Ascending aorta (tissue), 2 donors: ENCODE data around the gene YTHDC1. TPM values are rescaled to one million over a fixed set of nuclear protein-coding genes. Genes with fewer than 3 reads are reported as not detected.
A peak's percentile ranks its signal among the peaks of the same experiment; 100 is the strongest.
"Not testable (repeated sequence)": the region's sequence is repeated elsewhere in the genome, so short reads cannot be mapped to it uniquely, and the experiment has no call there.

ENCODE experiments used
- DNase-seq, 2 donors: peaks; one replicate each; pipeline ENCODE4 v3.0.0-alpha.2; 2019; ENCODE audit warnings: low spot score in 2 of 2
- H3K27ac ChIP-seq, 2 donors: fragments of 200-600 bp; sonication (generic); one replicate each; pipeline ENCODE4 v1.5.1; 2016 to 2017; ENCODE audit warnings: mild to moderate bottlenecking in 1 of 2
- H3K27me3 ChIP-seq: fragments of 200-600 bp; sonication (generic); one replicate; pipeline ENCODE4 v1.5.1; 2017
- H3K36me3 ChIP-seq, 2 donors: fragments of 200-600 bp; sonication (generic); one replicate each; pipeline ENCODE4 v1.5.1; 2016
- H3K4me1 ChIP-seq, 2 donors: fragments of 200-600 bp; sonication (generic); one replicate each; pipeline ENCODE4 v1.5.1; 2016 to 2017; ENCODE audit warnings: mild to moderate bottlenecking in 1 of 2
- H3K4me3 ChIP-seq, 2 donors: fragments of 200-600 bp; sonication (generic); one replicate each; pipeline ENCODE4 v1.5.1; 2016 to 2017; ENCODE audit warnings: mild to moderate bottlenecking in 1 of 2
- H3K9me3 ChIP-seq, 2 donors: fragments of 200-600 bp; sonication (generic); one replicate each; pipeline ENCODE4 v1.5.1; 2016
- intact Hi-C: fragments of 100-400 bp; cut with DNase I; formaldehyde crosslinking; loops from one replicate; pipeline ENCODE4 v1.15.1; 2023
- total RNA-seq: library from RNA; depleted of rRNA; stranded (reverse); fragments of >200 nt; gene quantifications from one replicate; pipeline ENCODE4 v1.1.0, GENCODE V29; 2016
- TF ChIP-seq, protein P1 (sequence below), 3 experiments: fragments of 200-600 bp in 2 of 3; fragments of 450-650 bp in 1 of 3; sonication (generic) in 2 of 3; IDR thresholded peaks; one replicate each; pipeline ENCODE4 v1.5.1; 2016 to 2019; ENCODE audit warnings: antibody characterized with exemption in 3 of 3, mild to moderate bottlenecking in 1 of 3, moderate library complexity in 1 of 3

YTHDC1 gene
- 17.6 TPM for total RNA-seq

DNA sequence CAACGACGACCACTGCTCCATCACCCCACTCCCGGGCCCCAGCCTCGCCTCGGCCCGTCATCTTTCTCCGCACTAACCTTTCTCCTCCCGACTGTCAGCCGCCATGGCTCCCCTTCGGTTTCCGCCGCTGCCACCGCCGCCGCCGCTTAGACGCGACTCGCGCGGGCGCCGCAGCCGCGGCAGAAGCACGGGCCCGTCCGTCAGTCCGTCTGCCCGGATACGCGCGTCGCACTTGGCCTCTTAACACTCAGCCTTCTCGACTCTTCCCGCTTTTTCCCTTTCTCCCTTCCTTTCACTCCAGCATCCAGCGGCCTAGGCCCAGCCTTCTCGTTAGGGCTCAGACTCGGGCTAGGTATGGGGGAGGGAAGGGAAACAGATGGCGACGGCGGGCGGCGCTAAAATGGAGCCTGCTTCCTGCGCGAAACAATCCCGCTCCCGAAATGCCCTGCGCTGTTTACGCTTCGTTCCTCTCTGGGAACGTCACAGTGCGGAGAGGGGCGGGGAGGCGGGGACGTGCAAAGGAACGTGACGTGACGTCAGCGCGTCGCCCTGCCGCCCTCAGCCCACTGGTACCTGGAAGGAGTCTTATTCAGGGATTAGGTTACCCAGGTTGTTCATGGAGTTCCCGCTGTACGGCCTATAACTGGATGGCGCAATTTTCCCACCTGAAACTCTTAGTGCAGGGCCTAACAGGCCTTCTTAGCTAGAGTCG, at the start of gene YTHDC1:
TSS of gene YTHDC1 (minus strand) at position 442 of the 712 bp plus-strand sequence. CDS start at position 105, 337 bp downstream.
- Histone ChIP-seq H3K4me1 (peaks cover 0 to 18% of the 10 kb centered on the region in 2 donors), H3K36me3 (no peaks in the 10 kb centered on the region), H3K27me3 (no peaks in the 10 kb centered on the region), H3K4me3 (peak within 1 kb of the TSS; percentile 88 to 89), H3K27ac (peak within 1 kb of the TSS; percentile 97 to 98), H3K9me3 (no peaks in the 10 kb centered on the region)
- intact Hi-C loops: loop anchor here (1.0 to 10.0 kb wide), 2 partner anchors 23 to 805 kb away; partner anchors contain the start of gene CENPC
- DNase-seq: peak; percentile 88 to 98
- TF ChIP-seq, protein P1, sequence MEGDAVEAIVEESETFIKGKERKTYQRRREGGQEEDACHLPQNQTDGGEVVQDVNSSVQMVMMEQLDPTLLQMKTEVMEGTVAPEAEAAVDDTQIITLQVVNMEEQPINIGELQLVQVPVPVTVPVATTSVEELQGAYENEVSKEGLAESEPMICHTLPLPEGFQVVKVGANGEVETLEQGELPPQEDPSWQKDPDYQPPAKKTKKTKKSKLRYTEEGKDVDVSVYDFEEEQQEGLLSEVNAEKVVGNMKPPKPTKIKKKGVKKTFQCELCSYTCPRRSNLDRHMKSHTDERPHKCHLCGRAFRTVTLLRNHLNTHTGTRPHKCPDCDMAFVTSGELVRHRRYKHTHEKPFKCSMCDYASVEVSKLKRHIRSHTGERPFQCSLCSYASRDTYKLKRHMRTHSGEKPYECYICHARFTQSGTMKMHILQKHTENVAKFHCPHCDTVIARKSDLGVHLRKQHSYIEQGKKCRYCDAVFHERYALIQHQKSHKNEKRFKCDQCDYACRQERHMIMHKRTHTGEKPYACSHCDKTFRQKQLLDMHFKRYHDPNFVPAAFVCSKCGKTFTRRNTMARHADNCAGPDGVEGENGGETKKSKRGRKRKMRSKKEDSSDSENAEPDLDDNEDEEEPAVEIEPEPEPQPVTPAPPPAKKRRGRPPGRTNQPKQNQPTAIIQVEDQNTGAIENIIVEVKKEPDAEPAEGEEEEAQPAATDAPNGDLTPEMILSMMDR (IDR thresholded peaks at IDR 0.05): no peak

DNA sequence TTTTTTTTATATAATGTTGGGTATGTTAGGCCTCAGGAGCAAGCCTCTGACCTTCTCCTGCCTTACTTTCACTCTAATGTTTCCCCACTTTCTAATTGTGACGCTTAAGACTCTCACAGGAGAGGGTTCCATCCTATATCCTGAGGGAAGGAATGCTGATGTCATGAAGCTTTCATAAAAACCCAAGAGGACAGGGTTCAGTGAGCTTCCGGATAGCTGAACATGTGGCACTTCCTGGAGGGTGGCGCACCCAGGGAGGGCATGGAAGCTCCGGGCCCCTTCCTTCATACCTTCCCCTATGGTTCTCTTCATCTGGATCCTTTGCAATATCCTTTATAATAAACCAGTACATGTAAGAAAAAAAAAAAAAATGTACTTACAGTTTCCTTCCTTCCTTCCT, 49.4 kb upstream of the YTHDC1 start:
- Histone ChIP-seq H3K4me3 (no peak overlapping the region), H3K4me1 (no peaks in the 10 kb centered on the region), H3K27ac (no peak overlapping the region), H3K36me3 (no peaks in the 10 kb centered on the region), H3K27me3 (no peaks in the 10 kb centered on the region), H3K9me3 (no peaks in the 10 kb centered on the region)
- TF ChIP-seq, protein P1 (IDR thresholded peaks at IDR 0.05): no peak
- no peak for DNase-seq
- intact Hi-C loops: no loop called here

DNA sequence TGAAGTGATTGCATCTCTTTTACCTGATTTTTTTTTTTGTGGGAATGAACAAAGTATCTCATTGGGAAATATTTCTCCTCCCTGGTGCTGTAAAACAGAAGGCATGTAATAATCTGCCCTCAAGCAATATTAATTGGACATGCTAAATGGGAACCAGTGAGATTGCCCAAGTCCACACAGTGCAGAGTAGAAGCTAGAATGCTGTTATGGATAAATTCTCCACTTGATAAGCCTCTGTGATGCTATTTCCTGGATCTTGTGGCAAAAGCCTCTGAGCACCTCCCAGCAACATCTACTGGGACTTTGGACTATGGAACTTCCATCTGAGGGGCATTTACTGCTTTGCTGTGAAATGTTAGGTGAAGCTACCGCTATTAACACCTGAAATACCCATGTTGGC, 46.9 kb upstream of the YTHDC1 start:
- H3K27ac ChIP-seq: no peak overlapping the region
- H3K4me1 ChIP-seq: no peaks in the 10 kb centered on the region
- no peaks in the 10 kb centered on the region for H3K27me3 ChIP-seq
- no peak overlapping the region for H3K4me3 ChIP-seq
- no peaks in the 10 kb centered on the region for H3K9me3 ChIP-seq
- intact Hi-C loops: no loop called here
- DNase-seq: no peak
- TF ChIP-seq, protein P1 (IDR thresholded peaks at IDR 0.05): no peak
- H3K36me3 ChIP-seq: no peaks in the 10 kb centered on the region

DNA sequence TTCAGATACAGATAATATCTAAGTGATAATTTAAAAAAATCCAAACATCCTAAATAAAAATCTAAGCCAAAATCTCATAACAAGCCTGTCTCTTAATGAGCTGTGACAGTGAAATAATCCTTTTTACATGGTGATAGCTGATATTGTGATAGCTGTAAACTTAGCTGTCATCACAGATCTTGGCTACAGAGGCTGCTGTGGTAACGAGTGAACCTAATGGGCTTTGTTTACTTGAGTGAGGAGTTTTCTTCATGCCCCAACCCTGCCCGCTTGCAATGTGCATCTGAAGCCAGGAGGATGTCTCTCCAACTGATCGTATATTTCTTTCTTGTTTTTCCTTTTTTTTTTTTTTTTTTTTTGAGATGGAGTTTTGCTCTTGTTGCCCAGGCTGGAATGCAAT, 41.5 kb upstream of the YTHDC1 start:
- H3K27me3 ChIP-seq: no peaks in the 10 kb centered on the region
- TF ChIP-seq, protein P1 (IDR thresholded peaks at IDR 0.05): no peak
- intact Hi-C loops: no loop called here
- no peak overlapping the region for H3K27ac ChIP-seq
- no peaks in the 10 kb centered on the region for H3K9me3 ChIP-seq
- H3K36me3 ChIP-seq: no peaks in the 10 kb centered on the region
- no peaks in the 10 kb centered on the region for H3K4me1 ChIP-seq
- no peak for DNase-seq
- no peak overlapping the region for H3K4me3 ChIP-seq

DNA sequence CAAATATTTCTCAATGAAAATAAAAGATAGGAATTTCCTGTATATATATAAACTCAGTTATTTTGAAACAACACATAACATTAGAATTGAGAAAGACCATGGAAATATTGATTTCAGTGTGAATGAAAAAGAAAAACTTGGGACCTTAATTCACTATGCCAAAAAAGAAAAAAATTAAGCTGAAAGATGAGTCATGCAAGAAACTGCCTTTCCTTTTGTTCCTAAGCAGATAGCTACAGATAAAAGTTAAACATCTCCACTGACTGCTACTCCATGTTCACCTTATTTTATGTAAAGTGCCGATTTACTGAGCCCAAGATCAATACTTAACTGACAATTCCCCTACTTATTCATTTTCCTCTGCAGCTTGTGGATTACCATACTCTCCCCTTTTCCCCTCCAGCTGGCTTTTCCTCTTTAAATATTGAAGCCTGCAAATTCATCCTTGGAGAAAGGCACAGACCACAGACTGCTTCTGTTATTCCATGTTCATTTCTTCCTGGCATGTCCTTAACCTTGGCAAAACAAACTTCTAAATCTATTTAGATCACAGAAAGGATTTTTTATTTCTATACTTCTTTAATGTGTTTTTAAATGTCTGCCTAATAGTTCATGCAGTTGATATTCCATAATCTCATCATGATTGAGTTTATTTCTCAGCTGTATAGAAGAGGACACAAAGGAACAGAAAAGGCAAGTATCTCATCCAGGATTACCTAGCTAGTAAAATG, 40.5 kb upstream of the YTHDC1 start:
- Histone ChIP-seq H3K36me3 (no peaks in the 10 kb centered on the region), H3K9me3 (no peaks in the 10 kb centered on the region), H3K4me3 (no peak overlapping the region), H3K27me3 (no peaks in the 10 kb centered on the region), H3K4me1 (no peaks in the 10 kb centered on the region), H3K27ac (no peak overlapping the region)
- intact Hi-C loops: no loop called here
- TF ChIP-seq, protein P1 (IDR thresholded peaks at IDR 0.05): no peak
- DNase-seq: no peak

DNA sequence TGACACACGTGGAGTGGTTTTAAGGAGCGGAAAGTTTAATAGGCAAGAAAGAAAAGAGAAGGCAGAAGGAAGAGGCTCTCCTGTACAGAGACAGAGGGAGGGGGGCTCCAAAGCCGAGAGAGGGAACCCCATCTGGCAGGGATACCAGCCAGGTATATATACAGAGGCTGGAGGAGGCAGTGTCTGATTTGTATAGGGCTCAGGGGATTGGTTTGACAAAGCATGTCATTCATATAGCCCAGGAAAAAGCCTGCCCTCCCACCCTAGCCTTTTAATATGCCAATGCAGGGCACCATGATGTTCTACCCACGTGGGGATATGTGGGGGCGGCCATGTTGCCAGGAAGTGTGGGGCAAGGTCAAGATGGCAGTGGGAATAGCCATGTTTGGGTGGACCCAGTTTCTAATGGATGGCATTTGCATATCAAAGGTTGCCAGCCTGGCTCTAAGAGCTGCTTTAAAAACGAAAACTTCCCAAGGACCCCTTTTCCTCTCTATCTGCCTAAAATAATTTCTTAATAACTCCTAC, 39.6 kb upstream of the YTHDC1 start:
- DNase-seq, H3K27me3 ChIP-seq, H3K4me3 ChIP-seq, H3K27ac ChIP-seq, H3K4me1 ChIP-seq, H3K9me3 ChIP-seq, H3K36me3 ChIP-seq, intact Hi-C loops: not testable (repeated sequence)
